H1 (cell line): ENCODE measurements around the gene TXNL4A. TPM values are rescaled to one million over a fixed set of nuclear protein-coding genes. Genes with fewer than 3 reads are reported as not detected.

ENCODE experiments used
- CTCF ChIA-PET: fragments of 300-600 bp; sonication (Branson Sonifier 250); formaldehyde crosslinking; loops from one replicate; lab custom pipeline; 2021; ENCODE audit not compliant: partially characterized antibody; lab: Charles Lee
- POLR2A ChIA-PET: fragments of 300-600 bp; sonication (Branson Sonifier 250); formaldehyde crosslinking; loops from one replicate; lab custom pipeline; 2021; ENCODE audit warnings: inconsistent platforms; ENCODE audit not compliant: partially characterized antibody; lab: Charles Lee
- DNase-seq, 2 experiments: peaks; one replicate each; pipeline versions ENCODE4 v3.0.0 to v3.0.0-alpha.2; 2010 to 2022; ENCODE audit warnings: low spot score in 2 of 2, low read depth in 1 of 2, mixed read lengths in 1 of 2
- FAIRE-seq: peaks from 2 replicates; lab custom pipeline; 2011; peaks lifted over from hg19 to GRCh38; lab: Jason Lieb, UNC
- H2AFZ ChIP-seq: 2 replicates; pipeline ENCODE4 v1.8.1; 2012; ENCODE audit warnings: low read length, inconsistent platforms
- H2AK5ac ChIP-seq: 2 replicates; pipeline ENCODE4 v1.6.1; 2013; ENCODE audit warnings: low read depth, low read length
- H2BK120ac ChIP-seq: replicated peaks from 2 replicates; pipeline ENCODE3; 2013; ENCODE audit warnings: low read depth, low read length, inconsistent platforms
- H2BK12ac ChIP-seq: 2 replicates; pipeline ENCODE4 v1.6.1; 2013; ENCODE audit warnings: low read depth, low read length
- H2BK15ac ChIP-seq: 2 replicates; pipeline ENCODE4 v1.6.1; 2013; ENCODE audit warnings: low read length
- H2BK20ac ChIP-seq: 2 replicates; pipeline ENCODE4 v1.6.1; 2013; ENCODE audit warnings: low read length
- H2BK5ac ChIP-seq: 2 replicates; pipeline ENCODE4 v1.6.1; 2013; ENCODE audit warnings: low read depth, low read length
- H3K14ac ChIP-seq: 2 replicates; pipeline ENCODE4 v1.6.1; 2013; ENCODE audit warnings: inconsistent platforms; ENCODE audit not compliant: insufficient read length
- H3K18ac ChIP-seq: 2 replicates; pipeline ENCODE4 v1.6.1; 2013; ENCODE audit warnings: low read length; ENCODE audit errors: extremely low read depth
- H3K23ac ChIP-seq: 2 replicates; pipeline ENCODE4 v1.6.1; 2013; ENCODE audit warnings: inconsistent platforms; ENCODE audit not compliant: insufficient read length
- H3K23me2 ChIP-seq: 2 replicates; pipeline ENCODE4 v1.6.1; 2013; ENCODE audit warnings: low read depth, low read length
- H3K27ac ChIP-seq: 2 replicates; pipeline ENCODE4 v1.6.1; 2011; ENCODE audit warnings: low read depth, low read length, inconsistent platforms
- H3K27me3 ChIP-seq, 4 experiments: replicated peaks in 1 of 4; 1 replicate in 1 of 4; 2 replicates in 3 of 4; pipeline versions ENCODE4 v1.6.1 to v1.8.1; 2011 to 2013; ENCODE audit warnings: low read length in 3 of 4, mild to moderate bottlenecking in 3 of 4, inconsistent platforms in 2 of 4, mixed read lengths in 2 of 4, moderate library complexity in 1 of 4; ENCODE audit not compliant: control insufficient read depth in 3 of 4, insufficient read depth in 3 of 4; ENCODE audit errors: extremely low read depth in 1 of 4
- H3K36me3 ChIP-seq, 4 experiments: 2 replicates each; pipeline versions ENCODE4 v1.6.1 to v1.8.1; 2011 to 2013; ENCODE audit warnings: mild to moderate bottlenecking in 4 of 4, low read length in 3 of 4, moderate library complexity in 2 of 4, control low read depth in 1 of 4, inconsistent platforms in 1 of 4; ENCODE audit not compliant: insufficient read depth in 4 of 4, control insufficient read depth in 2 of 4
- H3K4ac ChIP-seq: replicated peaks from 2 replicates; pipeline ENCODE3; 2013; ENCODE audit warnings: low read length, low read depth, mixed read lengths, inconsistent platforms; ENCODE audit not compliant: insufficient read length
- H3K4me1 ChIP-seq, 4 experiments: replicated peaks in 1 of 4; 1 replicate in 1 of 4; 2 replicates in 3 of 4; pipeline versions ENCODE4 v1.6.1 to v1.8.1; 2011 to 2013; ENCODE audit warnings: low read length in 3 of 4, inconsistent platforms in 2 of 4, mixed read lengths in 1 of 4; ENCODE audit not compliant: insufficient read depth in 4 of 4, control insufficient read depth in 3 of 4
- H3K4me2 ChIP-seq, 2 experiments: 2 replicates each; pipeline versions ENCODE4 v1.6.1 to v1.8.1; 2011 to 2013; ENCODE audit warnings: low read depth in 2 of 2, low read length in 2 of 2, control low read depth in 1 of 2, inconsistent platforms in 1 of 2, mild to moderate bottlenecking in 1 of 2; ENCODE audit not compliant: insufficient read depth in 1 of 2
- H3K4me3 ChIP-seq, 4 experiments: fragments of 200-600, 300-600 bp in 1 of 4; sonication (generic), shearing (Covaris generic), sonication (Bioruptor Twin) in 1 of 4; 2 replicates each; pipeline versions ENCODE4 v1.5.1 to v1.8.1; 2011 to 2016; ENCODE audit warnings: low read length in 4 of 4, low read depth in 3 of 4, control low read depth in 2 of 4, inconsistent platforms in 2 of 4, mild to moderate bottlenecking in 2 of 4, mixed read lengths in 1 of 4, moderate library complexity in 1 of 4; ENCODE audit not compliant: insufficient read depth in 2 of 4; ENCODE audit errors: extremely low read depth in 1 of 4
- H3K56ac ChIP-seq: replicated peaks from 2 replicates; pipeline ENCODE3; 2013; ENCODE audit warnings: low read depth, mild to moderate bottlenecking, mixed read lengths, low read length, inconsistent platforms; ENCODE audit not compliant: insufficient read length
- H3K79me1 ChIP-seq: 2 replicates; pipeline ENCODE4 v1.6.1; 2013; ENCODE audit warnings: low read depth, low read length, control low read depth
- H3K79me2 ChIP-seq, 2 experiments: 2 replicates each; pipeline versions ENCODE4 v1.6.1 to v1.8.1; 2012 to 2013; ENCODE audit warnings: low read length in 2 of 2, mild to moderate bottlenecking in 2 of 2, inconsistent platforms in 1 of 2; ENCODE audit not compliant: insufficient read depth in 2 of 2, control insufficient read depth in 1 of 2
- H3K9ac ChIP-seq, 4 experiments: replicated peaks in 1 of 4; 1 replicate in 1 of 4; 2 replicates in 3 of 4; pipeline versions ENCODE4 v1.6.1 to v1.8.1; 2011 to 2013; ENCODE audit warnings: low read depth in 3 of 4, low read length in 3 of 4, control low read depth in 2 of 4, mild to moderate bottlenecking in 2 of 4, moderate library complexity in 2 of 4, inconsistent platforms in 1 of 4; ENCODE audit errors: extremely low read depth in 1 of 4
- H3K9me3 ChIP-seq, 2 experiments: 2 replicates each; pipeline versions ENCODE4 v1.6.1 to v1.8.1; 2012 to 2013; ENCODE audit warnings: mild to moderate bottlenecking in 2 of 2, moderate library complexity in 2 of 2, control low read depth in 1 of 2, inconsistent platforms in 1 of 2, low read depth in 1 of 2, low read length in 1 of 2, mixed read lengths in 1 of 2; ENCODE audit not compliant: insufficient read depth in 2 of 2
- H4K20me1 ChIP-seq, 2 experiments: replicated peaks in 1 of 2; 2 replicates each; pipeline versions ENCODE3 to v1.8.1; 2011 to 2013; ENCODE audit warnings: inconsistent platforms in 2 of 2, low read length in 2 of 2, mild to moderate bottlenecking in 1 of 2; ENCODE audit not compliant: insufficient read depth in 2 of 2, control insufficient read depth in 1 of 2
- H4K5ac ChIP-seq: 2 replicates; pipeline ENCODE4 v1.6.1; 2013; ENCODE audit warnings: low read length, low read depth, mixed read lengths, inconsistent platforms; ENCODE audit not compliant: insufficient read length
- H4K8ac ChIP-seq: 2 replicates; pipeline ENCODE4 v1.8.0; 2013; ENCODE audit warnings: mild to moderate bottlenecking, moderate library complexity, low read length, inconsistent platforms; ENCODE audit not compliant: insufficient read depth; ENCODE audit errors: extremely low read depth
- H4K91ac ChIP-seq: replicated peaks from 2 replicates; pipeline ENCODE3; 2013; ENCODE audit warnings: low read length, mixed read lengths, inconsistent platforms; ENCODE audit not compliant: insufficient read length
- ATF3 ChIP-seq: IDR thresholded peaks from 2 replicates; pipeline ENCODE4 v1.6.1; 2011; ENCODE audit warnings: low read depth, mild to moderate bottlenecking, low read length; ENCODE audit not compliant: insufficient read depth
- BCL11A ChIP-seq, 2 experiments: IDR thresholded peaks; one replicate each; pipeline ENCODE4 v1.6.1; 2011; ENCODE audit warnings: low read depth in 2 of 2, low read length in 2 of 2, mild to moderate bottlenecking in 2 of 2
- CBX5 ChIP-seq: fragments of 300-800, 300-1000 bp; sonication (generic); IDR thresholded peaks from 2 replicates; pipeline ENCODE4 v1.7.1; 2016; ENCODE audit warnings: antibody characterized with exemption, low read length, low read depth
- E2F6 ChIP-seq: IDR thresholded peaks from 2 replicates; pipeline ENCODE4 v1.6.1; 2012; ENCODE audit warnings: inconsistent platforms
- EGR1 ChIP-seq: IDR thresholded peaks from 2 replicates; pipeline ENCODE4 v1.6.1; 2011; ENCODE audit warnings: low read depth, low read length, borderline replicate concordance
- EZH2 ChIP-seq: fragments of 200-600 bp; sonication (generic); IDR thresholded peaks from 2 replicates; pipeline ENCODE4 v1.7.1; 2012; ENCODE audit warnings: low read depth, mild to moderate bottlenecking, moderate library complexity, low read length, inconsistent platforms; ENCODE audit not compliant: severe bottlenecking
- KDM4A ChIP-seq: IDR thresholded peaks from one replicate; pipeline ENCODE4 v1.7.1; 2012; ENCODE audit warnings: low read depth, mild to moderate bottlenecking, moderate library complexity, low read length, inconsistent platforms; ENCODE audit not compliant: severe bottlenecking
- KDM5A ChIP-seq: fragments of 200-600 bp; IDR thresholded peaks from 2 replicates; pipeline ENCODE4 v1.7.1; 2012; ENCODE audit warnings: mild to moderate bottlenecking, low read length, inconsistent platforms, mixed read lengths
- RBBP5 ChIP-seq: IDR thresholded peaks from 2 replicates; pipeline ENCODE4 v1.7.1; 2012; ENCODE audit warnings: low read depth, mild to moderate bottlenecking, inconsistent platforms, low read length, moderate library complexity, borderline replicate concordance
- RXRA ChIP-seq: IDR thresholded peaks from 2 replicates; pipeline ENCODE4 v1.6.1; 2011; ENCODE audit warnings: low read depth, mild to moderate bottlenecking, low read length, moderate library complexity; ENCODE audit not compliant: insufficient read depth
- SIRT6 ChIP-seq: IDR thresholded peaks from one replicate; pipeline ENCODE4 v1.7.1; 2012; ENCODE audit warnings: low read length, inconsistent platforms
- TEAD4 ChIP-seq: IDR thresholded peaks from 2 replicates; pipeline ENCODE4 v1.6.1; 2012; ENCODE audit warnings: low read depth, low read length, inconsistent platforms, mixed read lengths
- ZNF274 ChIP-seq: IDR thresholded peaks from 2 replicates; pipeline ENCODE4 v1.7.0; 2012; ENCODE audit warnings: low read length, borderline replicate concordance; ENCODE audit errors: extremely low read depth
- WGBS, 2 experiments: shearing (Covaris generic) in 1 of 2; methylation state at CpG; one replicate each; pipeline versions ENCODE4 v1.1.6 to v1.1.7; 2013 to 2015; ENCODE audit warnings: low lambda C conversion rate in 2 of 2, mixed read lengths in 2 of 2, inconsistent platforms in 1 of 2, low coverage in 1 of 2, missing lambda C conversion rate in 1 of 2; ENCODE audit not compliant: insufficient replicate concordance in 2 of 2, insufficient coverage in 1 of 2, insufficient read length in 1 of 2; ENCODE audit errors: extremely low coverage in 1 of 2, missing lambda C conversion rate in 1 of 2; 5-methylcytosine and 5-hydroxymethylcytosine counted together
- polyA plus RNA-seq, 7 experiments: library from polyadenylated mRNA; depleted of rRNA in 3 of 7; stranded (reverse) in 5 of 7; unstranded in 2 of 7; fragments of >200 nt in 5 of 7; fragments of 200-250 nt in 2 of 7; gene quantifications; 1 replicate in 5 of 7; 2 replicates in 1 of 7; 4 replicates in 1 of 7; pipeline versions ENCODE4 v1.2.1 to v1.2.3, GENCODE V29; 2011 to 2013; ENCODE audit warnings: missing spikeins in 2 of 7, mixed read lengths in 2 of 7
- total RNA-seq: library from RNA; stranded (reverse); fragmentation: NEBNext Ultra II Directional; extraction: Animal tissue kit (Norgen Biotek cat#: 25700); gene quantifications from 2 replicates; pipeline ENCODE4 v1.2.1, GENCODE V29; 2021

The TXNL4A gene
- total and polyA plus RNA-seq, 2 of the 8 experiments (the other 6 are each of a cell fraction or from before 2014, with no cell fraction given): 169 to 181 TPM

GRCh38 chr18:79939096-79939495 is 49.3 kb downstream of the TXNL4A start:
- POLR2A ChIA-PET: interaction anchor here (0.9 to 1.3 kb wide), 3 partner anchors 12 to 47 kb away, joined by 3 read pairs; no protein-coding TSS in a partner anchor
- Histone ChIP-seq H4K5ac (no peak overlapping the region), H3K4me2 (no peak overlapping the region), H3K27me3 (no peaks in the 10 kb centered on the region; a peak in 1 of 7 replicates), H3K9ac (no peak overlapping the region), H2BK5ac (no peak overlapping the region), H3K27ac (no peak overlapping the region), H3K4ac (no peak overlapping the region), H3K4me3 (no peak overlapping the region), H3K9me3 (no peaks in the 10 kb centered on the region), H3K23me2 (no peaks in the 10 kb centered on the region), H2BK120ac (no peak overlapping the region), H3K14ac (no peak overlapping the region), H4K8ac (no peak overlapping the region), H3K56ac (no peak overlapping the region), H3K79me2 (peaks cover 0 to 8% of the 10 kb centered on the region in 2 experiments; a peak in 2 of 4 replicates), H3K79me1 (peaks cover 5% of the 10 kb centered on the region), H2BK15ac (no peak overlapping the region), H2BK12ac (no peak overlapping the region), H2BK20ac (no peak overlapping the region), H3K36me3 (no peaks in the 10 kb centered on the region; a peak in 1 of 8 replicates), H3K18ac (no peak overlapping the region), H2AFZ (no peak overlapping the region), H4K91ac (no peak overlapping the region), H3K4me1 (peaks cover 0 to 4% (median under 1%) of the 10 kb centered on the region in 4 experiments; a peak in 2 of 7 replicates), H3K23ac (no peak overlapping the region), H2AK5ac (no peak overlapping the region), H4K20me1 (peaks cover 0 to 12% of the 10 kb centered on the region in 2 experiments)
- FAIRE-seq (no peak), DNase-seq (no peak)
- CTCF ChIA-PET: interaction anchor here (0.7 to 3.2 kb wide), 3 partner anchors 9 to 212 kb away, joined by 3 to 15 read pairs (median 3); no protein-coding TSS in a partner anchor
- WGBS, 2 experiments: 88% methylated on average over 5 of the region's 5 CpGs; no CpG with 5 or more reads in 1 of the 2 experiments
- TF ChIP-seq SIRT6: no peak
- TF ChIP-seq EGR1: no peak
- TF ChIP-seq TEAD4: no peak
- TF ChIP-seq BCL11A (IDR thresholded peaks at IDR 0.05; ENCODE audit: low read depth in 2 of 2, low read length in 2 of 2): no peak
- no peak for TF ChIP-seq CBX5
- TF ChIP-seq KDM5A: no peak
- no peak for TF ChIP-seq KDM4A
- no peak for TF ChIP-seq RXRA
- TF ChIP-seq RBBP5: no peak
- TF ChIP-seq EZH2: no peak
- TF ChIP-seq ATF3: no peak
- TF ChIP-seq E2F6: no peak
- TF ChIP-seq ZNF274: no peak
